Measurements from ENCODE around the gene MADD. TPM values are rescaled to one million over a fixed set of nuclear protein-coding genes. Genes with fewer than 3 reads are reported as not detected.

The MADD gene
- total RNA-seq, 4 donors from 2014 or later, result 32.8 to 74.7 (median 35.3) TPM

DNA sequence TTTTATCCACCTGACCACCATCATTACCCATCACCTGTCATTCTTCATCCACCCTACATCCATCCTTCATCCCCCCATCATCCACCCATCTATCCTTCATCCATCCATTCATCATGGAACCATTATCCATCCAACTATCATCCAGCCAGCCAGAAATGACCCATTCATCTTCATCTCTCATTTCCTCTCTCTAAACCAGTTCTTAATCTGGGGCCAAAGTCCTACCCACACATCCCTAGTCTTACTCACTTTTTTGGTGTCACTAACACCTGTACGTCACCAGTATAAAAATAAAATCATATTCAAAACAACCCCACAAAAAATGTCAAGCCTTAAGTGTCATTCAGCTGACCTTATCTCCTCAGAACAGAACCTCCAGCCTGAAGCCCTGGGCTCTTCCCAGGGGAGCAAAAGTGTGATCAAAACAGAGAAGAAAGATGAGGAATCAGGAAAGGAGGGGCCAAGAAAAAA, 96.1 kb downstream of the MADD start:
- ATAC-seq (ENCODE audit: low FRiP score), result no peak
- TF ChIP-seq, protein P1, sequence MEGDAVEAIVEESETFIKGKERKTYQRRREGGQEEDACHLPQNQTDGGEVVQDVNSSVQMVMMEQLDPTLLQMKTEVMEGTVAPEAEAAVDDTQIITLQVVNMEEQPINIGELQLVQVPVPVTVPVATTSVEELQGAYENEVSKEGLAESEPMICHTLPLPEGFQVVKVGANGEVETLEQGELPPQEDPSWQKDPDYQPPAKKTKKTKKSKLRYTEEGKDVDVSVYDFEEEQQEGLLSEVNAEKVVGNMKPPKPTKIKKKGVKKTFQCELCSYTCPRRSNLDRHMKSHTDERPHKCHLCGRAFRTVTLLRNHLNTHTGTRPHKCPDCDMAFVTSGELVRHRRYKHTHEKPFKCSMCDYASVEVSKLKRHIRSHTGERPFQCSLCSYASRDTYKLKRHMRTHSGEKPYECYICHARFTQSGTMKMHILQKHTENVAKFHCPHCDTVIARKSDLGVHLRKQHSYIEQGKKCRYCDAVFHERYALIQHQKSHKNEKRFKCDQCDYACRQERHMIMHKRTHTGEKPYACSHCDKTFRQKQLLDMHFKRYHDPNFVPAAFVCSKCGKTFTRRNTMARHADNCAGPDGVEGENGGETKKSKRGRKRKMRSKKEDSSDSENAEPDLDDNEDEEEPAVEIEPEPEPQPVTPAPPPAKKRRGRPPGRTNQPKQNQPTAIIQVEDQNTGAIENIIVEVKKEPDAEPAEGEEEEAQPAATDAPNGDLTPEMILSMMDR (IDR thresholded peaks at IDR 0.05), result no peak

DNA sequence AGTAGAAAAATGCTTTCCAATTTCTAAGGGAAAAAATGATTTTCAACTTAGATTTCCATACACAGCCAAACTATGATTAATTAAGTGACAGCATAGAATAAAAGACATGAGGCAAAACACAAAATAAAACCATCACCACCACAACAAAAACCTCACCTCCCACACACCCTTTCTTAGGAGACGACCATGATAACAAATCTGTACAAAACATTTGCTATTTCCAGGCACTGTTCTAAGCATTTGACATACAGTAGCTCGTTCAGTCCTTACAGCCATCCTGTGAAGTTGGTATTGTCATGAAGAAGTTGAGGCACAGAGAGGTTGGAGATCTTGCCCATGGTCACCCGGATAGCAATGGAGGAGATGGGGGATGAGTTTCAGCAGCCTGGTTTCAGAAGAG, 99.7 kb downstream of the MADD start:
- ATAC-seq (ENCODE audit: low FRiP score) (no peak), DNase-seq (ENCODE audit: low spot score) (no peak)
- TF ChIP-seq, protein P1 (IDR thresholded peaks at IDR 0.05), result no peak

More for the DNA sequence above, 96.1 kb downstream of the MADD start:
- DNase-seq (ENCODE audit: low spot score), result no peak

DNA sequence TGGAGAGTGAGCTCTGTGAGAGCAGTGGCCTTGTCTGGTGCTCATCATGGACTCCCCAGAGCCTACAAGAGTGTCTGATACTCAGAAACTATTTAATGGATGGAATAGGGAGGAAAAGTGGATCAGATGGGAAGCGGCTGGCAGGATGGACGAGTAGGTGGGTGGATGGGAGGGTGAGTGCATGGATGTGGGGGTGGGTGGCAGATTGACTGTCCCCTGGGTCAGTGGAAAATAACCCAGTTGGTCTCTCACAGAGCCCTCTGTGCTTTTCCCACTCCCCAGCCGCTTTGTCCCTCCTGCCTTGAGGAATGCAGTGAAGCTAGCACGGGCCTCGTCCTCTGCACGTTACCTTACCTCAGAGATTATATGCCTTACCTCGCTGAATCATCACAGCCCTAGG, 102.5 kb downstream of the MADD start:
- TF ChIP-seq, protein P1 (IDR thresholded peaks at IDR 0.05), result no peak
- ATAC-seq (ENCODE audit: low FRiP score) (no peak), DNase-seq (ENCODE audit: low spot score) (no peak)

DNA sequence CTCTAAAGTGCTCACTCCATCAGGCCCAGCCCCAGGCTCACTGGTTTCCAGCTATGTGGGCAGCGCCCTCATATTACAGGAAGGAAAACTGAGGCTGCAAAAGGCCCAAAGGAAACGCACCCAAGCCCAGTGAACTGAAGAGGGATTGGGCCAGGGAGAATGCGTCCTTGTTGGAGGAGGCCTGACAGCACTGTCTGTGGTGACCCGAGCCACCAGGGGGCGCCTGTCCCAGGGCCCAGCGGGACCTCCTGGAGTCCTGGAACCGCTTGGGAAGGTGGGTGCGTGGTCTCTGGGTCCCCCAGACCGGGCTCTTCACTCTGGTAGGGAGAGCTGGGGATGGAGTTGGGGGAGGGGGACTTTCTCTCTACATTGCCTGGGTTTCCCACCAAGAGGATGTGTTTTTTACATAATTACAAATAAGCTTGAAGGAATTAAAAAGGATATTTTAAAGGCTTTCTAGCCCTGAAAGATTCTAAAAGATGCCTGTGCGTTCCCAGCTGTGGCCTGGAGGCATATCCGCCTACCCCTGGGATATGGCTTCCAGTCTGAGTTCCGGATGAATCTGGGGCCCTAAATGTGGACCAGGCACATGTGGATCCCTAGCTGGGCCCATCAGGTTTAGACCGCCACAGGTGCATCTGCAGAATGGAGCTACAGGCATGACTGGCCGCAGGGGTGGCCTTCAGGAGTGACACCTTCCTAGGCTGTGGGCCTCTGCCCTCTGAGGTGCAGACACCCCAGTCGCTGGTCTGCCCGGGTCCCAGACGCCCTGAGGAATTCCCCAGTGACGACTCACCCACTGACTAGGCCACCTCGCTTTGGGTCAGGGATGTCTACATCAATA, 104.2 kb downstream of the MADD start:
- ATAC-seq (ENCODE audit: low FRiP score) (peak; percentile 54), DNase-seq (ENCODE audit: low spot score) (peak; percentile 71)
- TF ChIP-seq, protein P1 (IDR thresholded peaks at IDR 0.05), result peak in 1 of 3 donors; percentile 82

DNA sequence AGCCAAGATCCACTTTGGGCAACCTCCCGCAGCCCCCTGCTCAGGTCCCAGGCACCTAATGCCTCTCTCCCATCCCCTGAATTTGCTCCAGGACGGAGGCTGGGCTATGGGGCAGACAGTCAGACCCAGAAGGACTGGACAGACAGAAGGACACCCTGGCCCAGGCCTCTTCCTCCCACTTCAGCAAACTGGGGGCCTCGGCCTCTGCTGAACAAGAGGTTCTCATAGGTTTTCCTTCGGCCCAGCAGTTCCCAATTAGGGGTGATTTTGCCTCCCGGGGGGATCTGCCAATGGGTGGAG, 104.7 kb downstream of the MADD start:
- TF ChIP-seq, protein P1 (IDR thresholded peaks at IDR 0.05), result no peak
- ATAC-seq (ENCODE audit: low FRiP score), result no peak
- no peak for DNase-seq (ENCODE audit: low spot score)

DNA sequence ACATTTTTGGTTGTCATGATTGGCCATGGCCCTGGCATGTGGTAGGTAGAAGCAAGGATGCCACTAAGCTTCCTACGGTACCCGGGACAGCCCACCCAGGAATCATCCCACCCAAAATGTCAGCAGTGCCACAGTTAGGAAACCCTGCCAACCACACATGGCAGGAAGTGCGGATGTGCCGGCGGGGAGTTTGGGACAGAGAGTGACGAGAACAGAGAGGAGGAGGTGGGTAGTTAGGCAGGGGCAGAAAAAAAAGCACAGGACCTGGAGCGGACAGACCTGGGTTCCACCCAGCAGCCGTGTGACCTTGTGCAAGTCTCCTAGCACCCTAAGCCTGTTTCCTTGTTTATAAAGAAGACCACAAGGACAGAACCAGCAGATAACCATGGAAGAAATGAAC, 105.1 kb downstream of the MADD start:
- ATAC-seq (ENCODE audit: low FRiP score) (no peak), DNase-seq (ENCODE audit: low spot score) (no peak)
- TF ChIP-seq, protein P1 (IDR thresholded peaks at IDR 0.05), result no peak

DNA sequence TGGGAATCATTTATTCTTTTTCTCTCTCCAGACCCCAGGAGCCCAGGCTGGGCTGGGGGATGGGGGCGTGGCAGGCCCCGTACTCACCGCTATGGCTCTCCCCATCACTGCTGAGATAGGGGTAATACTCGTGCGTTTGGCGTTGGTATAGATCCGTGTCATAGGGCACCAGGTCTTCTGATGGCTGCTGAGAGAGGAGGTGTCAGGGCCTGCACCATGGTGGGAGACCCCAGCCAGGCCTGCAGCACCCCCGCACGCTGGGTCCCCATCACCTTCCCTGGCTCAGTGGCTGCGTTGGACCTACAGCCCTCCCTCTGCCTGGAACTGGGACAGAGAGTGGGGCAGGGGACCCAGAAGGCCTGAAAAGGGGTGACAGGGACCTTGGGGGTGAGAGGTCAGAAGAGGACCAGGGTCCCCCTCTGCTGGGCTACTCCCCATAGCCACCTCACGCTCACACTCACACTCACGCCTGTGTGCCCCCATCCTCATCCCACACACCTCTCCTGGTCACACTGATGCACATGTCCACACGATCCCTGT, 105.7 kb downstream of the MADD start:
- DNase-seq (ENCODE audit: low spot score) (no peak), ATAC-seq (ENCODE audit: low FRiP score) (no peak)
- TF ChIP-seq, protein P1 (IDR thresholded peaks at IDR 0.05), result no peak
